Stimulated activated CD4-positive, alpha-beta T cell treated with anti-CD3 and anti-CD28 coated beads, Interleukin-1b, Interleukin-23, amount 100 ng/mL, for 4 hours (primary cell): Measurements from ENCODE around the gene TPCN1.
"Not testable (repeated sequence)": the region's sequence is repeated elsewhere in the genome, so short reads cannot be mapped to it uniquely, and the experiment has no call there.

Experiments used
- DNase-seq, 2 donors: peaks; one replicate each; pipeline ENCODE4 v3.0.0-alpha.2; 2020; ENCODE audit warnings: low read depth in 2 of 2

The TPCN1 gene

DNA sequence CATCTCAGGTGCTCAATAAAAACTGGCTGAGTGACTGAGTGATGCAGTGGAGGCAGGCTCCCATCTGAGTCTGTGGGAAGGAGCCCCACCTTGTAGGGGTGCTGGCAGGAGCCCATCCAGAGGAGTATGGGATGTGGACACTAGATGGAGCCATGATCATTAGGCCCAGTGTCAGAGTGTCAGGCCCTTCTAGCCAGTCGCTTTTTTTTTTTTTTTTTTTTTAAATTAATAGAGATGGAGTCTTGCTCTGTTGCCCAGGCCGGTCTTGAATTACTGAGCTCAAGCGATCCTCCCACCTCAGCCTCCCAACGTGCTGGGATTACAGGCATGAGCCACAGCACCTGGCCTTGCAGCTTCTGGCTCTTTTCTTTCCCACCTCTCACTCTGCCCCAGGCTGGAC lies 24.3 kb upstream of the TPCN1 start:
- DNase-seq: peak; percentile 8 to 31

DNA sequence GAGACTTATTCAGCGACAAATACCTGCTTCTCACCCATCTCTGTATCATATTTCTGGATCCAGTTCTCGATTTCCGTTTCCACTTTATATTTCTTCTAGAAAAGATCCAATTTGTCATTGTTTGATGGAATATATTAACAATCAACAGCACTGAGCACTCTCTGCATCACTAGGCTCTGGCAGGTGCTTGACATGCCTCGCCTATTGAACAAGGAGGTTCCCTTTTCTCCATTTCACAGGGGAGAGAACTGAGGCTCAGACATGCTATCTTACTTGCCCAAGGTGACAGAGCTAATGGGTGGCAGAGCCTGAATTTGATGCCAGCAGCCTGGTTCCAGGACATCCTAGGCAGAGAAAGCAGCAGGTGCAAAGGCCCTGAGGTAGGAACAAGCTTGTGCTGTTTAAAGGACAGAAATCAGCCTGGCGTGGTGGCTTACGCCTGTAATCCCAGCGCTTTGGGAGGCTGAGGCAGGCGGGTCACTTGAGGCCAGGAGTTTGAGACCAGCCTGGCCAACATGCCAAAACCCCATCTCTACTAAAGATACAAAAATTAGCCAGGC lies 23.7 kb upstream of the TPCN1 start:
- no peak for DNase-seq

DNA sequence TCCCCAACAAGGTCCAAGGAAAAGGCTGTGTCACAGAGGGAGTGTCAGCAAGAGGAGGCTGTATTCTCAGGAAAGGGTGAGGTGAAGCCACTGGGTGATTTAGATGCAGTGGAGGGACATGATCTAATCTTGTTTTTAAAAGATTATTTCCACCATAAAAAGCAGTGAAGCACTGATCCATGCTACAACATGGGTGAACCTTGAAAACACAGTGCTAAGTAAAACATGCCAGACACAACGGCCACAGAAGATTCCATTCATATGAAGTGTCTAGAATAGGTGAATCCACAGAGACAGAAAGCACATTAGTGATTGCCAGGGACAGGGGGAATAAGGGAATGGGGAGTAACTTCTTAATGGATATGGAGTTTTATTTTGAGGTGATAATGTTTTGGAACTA lies 23.0 kb upstream of the TPCN1 start:
- DNase-seq: no peak

DNA sequence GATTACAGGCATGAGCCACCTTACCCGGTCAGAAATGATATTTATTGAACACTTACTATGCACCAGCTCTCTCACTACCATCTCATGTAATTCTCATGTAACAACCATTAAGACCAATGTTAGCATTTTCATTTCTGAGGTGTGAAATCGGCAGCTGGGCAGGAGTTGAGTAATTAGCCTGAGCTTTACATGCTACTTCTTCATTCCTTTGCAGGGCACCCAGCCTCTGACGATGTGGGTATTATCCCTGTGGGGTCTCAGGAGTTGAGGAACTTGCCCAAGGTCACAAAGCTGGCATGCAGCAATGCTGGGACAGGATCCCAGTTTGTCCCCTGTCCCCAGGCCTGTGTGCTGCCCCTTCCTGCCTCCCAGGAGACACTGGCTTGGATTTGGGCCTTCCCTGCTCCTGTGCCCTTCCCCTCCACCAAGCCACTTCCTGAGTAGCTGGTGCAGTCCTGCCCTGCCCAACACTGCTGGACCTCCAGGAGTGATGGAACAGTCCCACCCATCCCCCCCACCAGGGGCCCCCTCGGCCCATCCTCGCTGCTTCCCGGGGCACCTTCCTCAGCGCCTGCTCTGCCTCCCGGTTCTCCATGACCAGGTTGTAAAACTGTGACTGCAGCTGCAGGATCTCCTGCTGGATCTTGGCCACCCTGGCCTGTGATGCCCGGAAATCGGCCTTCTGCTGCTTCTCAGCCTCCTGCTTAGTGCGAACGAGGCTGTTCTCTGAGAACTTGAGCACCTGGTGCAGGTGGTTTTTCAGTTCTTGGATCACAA lies 21.1 kb upstream of the TPCN1 start:
- no peak for DNase-seq

DNA sequence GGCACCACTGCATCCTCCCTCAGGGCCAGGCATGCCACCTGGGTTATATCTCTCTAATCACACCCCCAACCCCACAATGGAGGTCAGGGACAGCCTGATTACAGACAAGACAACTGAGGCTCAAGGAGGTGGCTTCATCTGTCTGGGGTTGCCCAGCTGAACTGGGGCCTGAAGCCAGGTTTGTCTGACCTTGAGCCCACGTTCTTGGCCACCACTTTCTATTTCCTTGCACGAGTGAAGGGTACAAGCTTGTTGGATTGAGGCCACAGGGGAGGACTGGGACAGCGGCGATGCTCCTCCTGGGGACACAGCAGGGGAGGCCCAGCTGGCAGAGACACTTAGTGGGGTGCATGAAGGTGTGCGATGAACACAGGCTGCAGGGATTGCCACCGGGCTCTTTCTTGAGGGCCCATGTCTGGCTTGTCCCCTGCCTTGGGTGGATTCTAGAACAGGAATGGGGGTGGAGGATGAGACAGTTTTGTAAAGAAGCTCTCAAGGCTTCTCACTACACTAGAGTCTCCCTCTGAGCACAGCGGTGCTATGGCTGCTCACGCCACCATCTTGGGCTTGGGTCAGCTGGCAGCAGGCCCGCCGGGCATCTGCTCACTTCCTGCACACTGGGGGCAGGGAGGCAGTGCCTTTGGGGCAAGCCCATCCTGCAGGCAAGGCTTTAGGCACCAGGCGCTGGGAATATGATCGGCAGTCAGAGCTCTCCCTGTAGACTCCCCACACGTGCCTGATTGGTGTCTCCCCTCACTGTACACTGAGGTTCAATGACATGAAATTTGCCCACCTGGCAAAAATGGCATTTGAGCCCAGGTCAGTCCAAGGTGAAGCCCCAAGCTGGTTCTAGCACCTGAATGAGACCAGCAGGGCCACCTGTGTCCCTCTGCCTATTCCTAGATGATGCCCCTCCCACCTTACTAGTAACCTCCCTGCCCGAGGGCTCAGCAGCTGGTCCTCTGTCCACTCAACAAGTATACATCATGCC lies 19.8 kb upstream of the TPCN1 start:
- DNase-seq: no peak

DNA sequence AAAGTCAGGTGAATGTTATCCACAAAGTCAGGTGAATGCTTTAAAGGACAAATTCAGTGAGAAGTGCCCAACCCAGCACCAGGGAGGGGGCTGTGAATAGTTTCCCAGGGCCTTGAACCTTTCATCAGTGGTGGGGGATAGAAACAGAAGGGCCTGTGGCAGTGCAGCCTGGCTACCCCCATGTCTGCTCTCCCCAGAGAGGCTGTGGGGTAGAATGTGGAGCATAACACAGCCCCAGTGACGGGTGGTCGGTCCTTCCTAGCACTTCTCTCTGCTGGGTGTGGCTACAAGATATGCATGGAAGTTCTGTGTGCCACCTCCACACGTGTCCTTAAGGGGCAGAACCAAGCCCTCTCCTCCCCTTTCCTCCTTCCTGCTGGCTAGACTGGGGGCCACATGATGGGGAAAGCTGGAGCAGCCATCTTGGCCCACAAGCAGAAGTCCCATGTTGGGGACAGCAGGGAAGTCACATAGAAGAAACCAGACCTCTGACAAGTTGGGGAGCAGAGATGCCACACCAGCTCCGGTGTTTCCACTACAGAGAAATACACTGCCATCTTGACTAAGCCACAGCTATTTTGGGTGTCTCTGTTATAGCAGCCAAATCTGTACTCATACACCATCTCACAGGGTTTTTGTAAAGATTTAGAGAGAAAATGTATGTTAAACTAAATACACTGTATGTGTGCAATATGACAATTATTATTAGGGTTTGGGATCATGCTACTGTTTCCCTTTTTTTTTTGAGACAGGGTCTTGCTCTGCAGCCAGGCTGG lies 18.8 kb upstream of the TPCN1 start:
- no peak for DNase-seq

DNA sequence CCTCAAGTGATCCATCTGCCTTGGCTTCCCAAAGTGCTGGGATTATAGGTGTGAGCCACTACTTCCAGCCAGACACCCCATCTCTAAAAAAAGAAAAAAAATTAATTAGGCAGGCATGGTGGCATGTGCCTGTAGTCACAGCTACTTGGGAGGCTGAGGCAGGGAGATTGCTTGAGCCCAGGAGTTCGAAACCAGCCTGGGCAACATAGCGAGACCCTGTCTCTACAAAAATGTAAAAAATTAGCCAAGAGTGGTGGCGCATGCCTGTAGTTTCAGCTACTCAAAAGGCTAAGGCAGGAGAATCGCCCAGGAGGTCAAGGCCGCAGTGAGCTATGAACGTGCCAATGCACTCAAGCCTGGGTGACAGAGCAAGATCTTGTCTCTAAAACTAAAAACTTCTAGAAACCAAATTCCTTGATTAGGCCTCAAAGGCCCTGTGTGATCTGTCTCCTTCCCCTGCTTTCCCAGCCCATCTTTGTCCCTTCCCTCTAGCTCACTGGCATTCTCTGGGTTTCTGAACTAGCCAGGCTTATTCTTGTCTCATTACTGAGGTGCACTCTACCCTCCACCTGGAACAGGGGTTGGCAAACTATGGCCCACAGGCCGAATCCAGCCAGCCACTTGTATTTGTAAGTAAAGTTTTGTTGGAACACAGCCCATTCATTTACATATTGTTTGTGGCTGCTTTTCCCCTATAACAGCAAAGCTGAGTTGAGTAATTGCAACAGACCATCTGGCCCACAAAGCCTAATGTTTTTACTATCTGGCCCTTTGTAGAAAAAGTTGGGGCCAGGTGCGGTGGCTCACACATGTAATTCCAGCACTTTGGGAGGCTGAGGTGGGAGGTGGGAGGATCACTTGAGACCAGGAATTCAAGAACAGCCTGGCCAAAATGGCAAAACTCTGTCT lies 17.2 kb upstream of the TPCN1 start:
- DNase-seq: no peak

DNA sequence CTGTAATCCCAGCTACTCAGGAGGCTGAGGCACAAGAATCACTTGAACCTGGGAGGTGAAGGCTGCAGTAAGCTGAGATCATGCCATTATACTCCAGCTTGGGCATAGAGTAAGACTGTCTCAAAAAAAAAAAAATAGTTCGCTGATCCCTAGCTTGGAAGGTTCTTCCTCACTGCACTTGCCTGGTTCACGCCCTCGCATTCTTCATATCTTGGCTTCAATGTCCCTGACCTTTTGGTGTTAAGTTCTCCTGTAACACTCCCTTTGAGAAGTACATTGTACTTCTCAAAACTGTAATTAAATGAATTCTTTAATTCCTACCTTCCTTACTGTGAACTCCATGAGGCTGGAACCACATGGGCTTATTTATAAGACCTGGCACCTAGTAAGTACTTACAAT lies 16.5 kb upstream of the TPCN1 start:
- no peak for DNase-seq

DNA sequence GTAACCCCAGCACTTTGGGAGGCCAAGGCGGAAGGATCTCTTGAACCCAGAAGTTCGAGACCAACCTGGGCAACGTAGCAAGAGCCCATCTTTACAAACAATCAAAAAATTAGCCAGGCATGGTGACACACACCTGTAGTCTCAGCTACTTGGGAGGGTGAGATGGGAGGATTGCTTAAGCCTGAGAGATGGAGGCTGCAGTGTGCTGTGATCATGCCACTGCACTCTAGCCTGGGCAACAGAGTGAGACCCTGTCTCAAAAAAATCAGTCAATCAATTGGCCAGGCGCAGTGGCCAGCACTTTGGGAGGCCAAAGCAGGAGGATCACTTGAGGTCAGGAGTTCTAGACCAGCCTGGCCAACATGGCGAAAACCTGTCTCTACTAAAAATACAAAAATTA lies 14.5 kb upstream of the TPCN1 start:
- not testable (repeated sequence) for DNase-seq

DNA sequence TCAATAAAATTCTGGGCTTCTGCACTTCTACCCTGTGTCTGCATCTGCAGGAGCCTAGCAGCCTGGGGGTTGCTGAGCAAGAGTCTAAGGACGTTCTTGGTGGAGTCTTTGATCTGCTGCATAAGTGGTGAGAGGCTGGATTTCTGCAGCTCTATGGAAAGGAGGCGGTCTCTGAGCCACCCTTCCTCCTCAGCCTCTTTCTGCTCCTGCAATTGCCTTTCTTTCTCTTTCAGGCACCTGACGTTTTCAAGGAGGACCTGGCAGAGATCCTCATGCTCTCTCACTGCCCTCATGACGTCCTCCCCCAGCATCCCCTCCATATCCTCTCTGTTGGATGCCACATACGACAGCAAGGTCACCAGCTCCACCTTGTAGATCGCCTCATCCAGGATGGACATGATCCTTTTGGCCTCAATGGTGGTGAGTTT lies 13.6 kb upstream of the TPCN1 start:
- no peak for DNase-seq

DNA sequence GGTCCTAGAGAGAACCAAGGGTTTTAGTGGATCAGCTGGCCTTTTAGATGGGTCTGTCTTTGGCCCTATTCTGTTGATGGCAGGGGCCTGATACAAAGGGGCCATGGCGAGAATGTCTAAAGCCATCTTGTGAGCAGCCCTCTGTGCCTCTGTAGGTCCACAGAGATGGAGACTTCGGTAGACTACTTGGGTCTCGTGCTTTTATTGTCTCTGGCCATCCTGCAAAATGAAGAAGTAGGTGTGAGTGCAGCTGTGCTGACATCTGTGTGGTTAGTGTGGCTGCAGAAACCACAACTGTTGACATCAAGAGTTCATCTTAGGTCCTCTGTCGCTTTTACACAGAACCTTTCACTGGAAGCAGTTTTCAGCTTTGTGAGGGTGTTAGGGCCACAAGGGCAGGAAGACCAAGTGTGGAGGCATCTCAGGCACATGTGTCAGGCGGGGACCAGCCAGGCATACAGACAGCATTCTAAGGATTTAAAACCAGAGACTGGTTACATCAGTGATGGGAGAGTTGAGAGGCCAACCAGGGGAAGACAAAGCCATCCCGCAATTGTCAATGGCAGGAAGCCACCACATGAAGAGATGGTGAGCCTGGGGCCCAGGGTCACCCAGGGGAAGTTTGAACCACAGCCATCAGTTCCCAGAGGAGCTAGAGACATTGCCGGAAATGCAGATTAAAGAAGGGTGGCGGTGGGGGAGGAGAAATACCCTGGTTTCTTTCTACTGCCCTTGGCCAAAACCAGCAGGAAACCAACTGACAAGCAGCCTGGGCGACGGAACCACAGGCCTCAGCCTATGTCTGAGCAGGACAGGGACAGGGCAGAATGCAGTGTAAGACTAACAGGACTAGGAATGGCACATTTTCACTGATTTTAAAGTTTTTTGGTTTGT lies 13.0 kb upstream of the TPCN1 start:
- DNase-seq: no peak

DNA sequence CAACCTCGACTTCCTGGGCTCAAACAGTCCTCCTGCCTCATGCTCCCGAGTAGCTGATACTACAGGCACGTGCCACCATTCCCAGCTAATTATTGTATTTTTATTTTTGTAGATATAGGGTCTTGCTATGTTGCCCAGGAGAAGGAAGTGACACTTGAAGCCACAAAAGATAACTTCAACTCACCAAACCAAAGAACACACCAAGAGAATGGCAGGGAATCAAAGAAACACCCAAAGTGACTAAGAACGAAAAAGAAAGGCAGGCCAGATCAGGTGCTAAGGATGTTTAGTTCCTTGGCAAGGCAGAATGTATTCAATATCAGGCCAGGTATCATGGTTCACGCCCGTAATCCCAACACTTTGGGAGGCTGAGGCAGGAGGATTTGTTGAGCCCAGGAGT lies 10.1 kb upstream of the TPCN1 start:
- DNase-seq: no peak

DNA sequence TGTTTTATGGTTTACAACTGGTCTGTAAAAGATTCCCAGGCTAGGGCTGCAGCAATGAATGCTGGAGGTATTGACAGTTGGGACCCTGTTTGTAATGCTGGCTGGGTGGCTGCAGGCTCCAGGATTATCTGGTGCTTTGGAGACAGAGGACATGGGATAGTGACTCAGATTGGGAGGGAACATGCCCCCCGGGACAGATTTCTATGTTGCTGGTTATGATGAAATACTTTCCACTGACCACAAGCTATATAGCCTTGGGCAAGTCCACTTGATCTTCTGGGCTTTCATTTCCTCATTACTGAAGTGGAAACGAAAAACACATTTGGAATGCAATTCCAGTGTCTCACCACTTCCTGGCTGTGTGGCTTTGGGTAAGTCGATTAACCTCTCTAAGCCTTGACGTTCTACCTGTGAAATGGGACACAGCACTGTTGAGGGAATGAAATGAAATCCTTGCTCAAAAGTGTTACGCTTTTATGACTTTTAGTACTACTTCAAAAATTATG lies 6.3 kb upstream of the TPCN1 start:
- no peak for DNase-seq

DNA sequence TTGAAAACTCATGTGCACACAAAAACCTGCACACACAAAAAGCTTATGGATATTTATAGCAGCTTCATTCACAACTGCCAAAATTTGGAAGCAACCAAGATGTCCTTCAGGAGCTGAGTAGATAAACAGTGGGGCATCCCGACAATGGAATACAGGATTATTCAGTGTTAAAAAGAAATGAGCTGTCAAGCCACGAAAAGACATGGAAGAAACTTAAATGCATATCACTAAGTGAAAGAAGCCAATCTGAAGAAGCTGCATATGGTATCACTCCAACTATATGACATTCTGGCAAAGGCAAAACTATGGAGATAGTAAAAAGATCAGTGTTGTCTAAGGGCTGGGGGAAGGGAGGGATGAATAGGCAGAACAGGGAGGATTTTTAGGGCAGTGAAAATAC lies 5.2 kb upstream of the TPCN1 start:
- no peak for DNase-seq

DNA sequence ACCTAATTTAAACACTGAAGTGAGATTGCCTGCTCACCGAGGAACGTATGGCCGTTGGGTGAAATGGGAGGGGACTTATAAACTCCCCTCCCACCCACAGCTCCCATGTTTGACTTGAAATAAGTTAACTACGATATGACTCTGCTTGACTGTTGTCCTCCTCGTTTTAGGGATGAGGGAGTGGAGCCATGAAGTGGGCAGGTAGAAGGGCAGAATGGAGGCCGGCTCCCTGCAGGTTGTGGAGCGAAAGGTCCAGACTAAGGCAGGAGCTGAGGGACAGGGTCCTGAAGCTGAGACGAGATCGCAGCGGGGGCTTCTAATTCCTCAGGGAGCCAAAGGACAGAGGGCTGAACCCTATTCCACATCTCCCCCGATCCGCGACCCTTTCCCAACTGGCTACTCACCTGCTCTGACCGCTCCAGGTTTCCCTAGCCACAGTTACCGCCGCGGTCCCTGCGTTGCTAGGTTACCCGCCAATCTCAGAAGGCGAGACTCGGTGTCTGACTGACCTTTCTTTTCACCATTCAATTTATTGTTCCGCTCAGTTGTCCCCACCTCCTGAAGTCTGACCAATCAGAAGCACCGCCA lies 577 bp upstream of the TPCN1 start:
- DNase-seq: no peak

DNA sequence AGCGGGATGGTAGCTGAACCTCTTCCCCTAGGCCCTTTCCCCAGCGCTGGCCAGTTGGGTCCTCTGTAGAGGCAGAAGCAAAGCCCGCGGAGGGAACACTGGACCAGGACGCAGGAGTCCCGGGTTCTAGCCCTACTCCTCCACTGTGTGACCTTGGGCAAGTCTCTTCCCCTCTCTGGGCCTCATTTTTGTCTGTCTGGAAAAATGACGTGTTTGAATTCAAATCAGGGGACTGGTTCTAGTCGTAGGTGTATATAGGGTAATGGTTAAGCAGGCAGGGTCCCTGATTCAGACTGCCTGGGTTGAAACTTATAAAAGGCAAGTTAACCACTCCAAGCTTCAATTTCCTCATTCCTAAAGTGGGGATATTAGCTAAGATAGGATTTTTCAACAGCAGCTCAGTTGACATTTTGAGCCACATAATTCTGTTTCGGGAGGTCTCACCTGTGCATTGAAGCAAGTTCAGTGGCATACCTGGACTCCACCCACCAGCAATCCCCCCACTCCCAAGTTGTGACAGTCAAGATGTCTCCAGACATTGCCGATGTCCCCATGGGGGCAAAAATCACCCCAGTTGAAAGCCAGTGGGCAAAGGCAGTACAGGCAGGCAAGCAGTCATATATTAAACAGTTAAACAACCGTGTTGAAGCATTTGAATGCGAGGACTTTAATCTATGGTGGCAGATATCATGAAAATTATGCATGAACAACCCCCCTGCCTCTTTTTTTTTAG lies 899 bp downstream of the TPCN1 start:
- no peak for DNase-seq

DNA sequence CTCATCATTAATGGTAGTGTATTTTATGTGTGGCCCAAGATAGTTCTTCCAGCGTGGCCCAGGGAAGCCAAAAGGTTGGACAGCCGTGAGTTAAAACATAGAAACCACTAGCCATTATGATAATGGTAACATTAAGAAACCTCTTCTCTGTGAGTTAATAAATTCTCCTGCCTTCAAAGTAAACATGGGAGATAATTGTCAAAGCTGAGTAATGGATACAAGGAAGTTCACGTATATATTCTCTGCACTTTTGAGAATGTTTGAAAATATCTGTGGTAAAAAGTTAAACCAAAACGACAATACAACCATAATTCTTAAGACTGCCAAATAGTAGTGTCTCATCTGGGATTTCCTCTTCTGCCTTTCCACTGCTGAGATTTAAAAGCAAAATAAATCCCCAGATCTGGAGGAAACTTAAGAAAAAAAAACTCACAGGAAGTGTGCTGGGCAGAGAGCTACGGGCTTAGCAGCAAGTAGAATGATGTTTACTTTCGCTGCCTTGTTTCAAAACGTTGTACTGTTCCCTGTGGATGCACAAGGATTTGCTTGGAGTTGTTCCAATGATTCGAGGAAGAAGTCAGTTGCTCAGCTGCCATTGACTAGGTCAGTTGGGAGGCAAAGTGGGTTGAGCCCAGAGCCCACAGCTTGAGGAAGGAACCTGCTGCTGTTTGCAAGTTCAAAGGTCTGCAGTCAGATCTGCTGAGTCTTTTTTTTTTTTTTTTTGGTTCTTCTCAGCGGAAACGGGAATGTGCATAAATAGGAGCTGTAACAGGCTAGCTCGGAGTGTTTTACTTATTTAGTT lies 1.7 kb downstream of the TPCN1 start:
- DNase-seq: no peak

DNA sequence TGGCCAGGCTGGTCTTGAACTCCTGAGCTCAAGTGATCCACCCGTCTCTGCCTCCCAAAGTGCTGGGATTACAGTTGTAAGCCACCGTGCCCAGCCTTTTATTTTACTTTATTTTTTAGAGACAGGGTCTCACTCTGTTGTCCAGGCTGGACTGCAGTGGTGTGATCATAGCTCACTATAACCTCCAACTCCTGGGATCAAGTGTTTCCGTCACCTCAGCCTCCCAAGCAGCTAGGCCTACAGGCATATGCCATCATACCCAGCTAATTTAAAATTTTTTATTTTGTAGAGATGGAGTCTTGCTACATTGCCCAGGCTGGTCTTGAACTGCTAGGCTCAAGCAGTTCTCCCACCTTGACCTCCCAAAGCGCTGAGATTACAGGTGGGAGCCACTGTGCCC lies 3.7 kb downstream of the TPCN1 start:
- DNase-seq: no peak
